Endothelial cell of umbilical vein (primary cell): ENCODE results near the gene SART1. TPM values are rescaled to one million over a fixed set of nuclear protein-coding genes. Genes with fewer than 3 reads are reported as not detected.

Experiments used
- BruUV-seq: library from RNA; stranded (reverse); fragments of 400-500 nt; replicated peaks from 2 replicates; lab custom pipeline; 2021; lab: Mats Ljungman, UMichigan
- CTCF ChIA-PET: fragments of 300-600, 350-600 bp; sonication (Branson Sonifier 250); formaldehyde crosslinking; loops from one replicate; lab custom pipeline; 2021; ENCODE audit warnings: antibody characterized with exemption, inconsistent platforms; lab: Charles Lee
- POLR2A ChIA-PET: fragments of 300-600, 350-600 bp; sonication (Branson Sonifier 250); formaldehyde crosslinking; loops from one replicate; lab custom pipeline; 2021; ENCODE audit warnings: antibody characterized with exemption, inconsistent platforms; lab: Charles Lee
- DNase-seq: peaks from one replicate; pipeline ENCODE4 v3.0.0-alpha.2; 2011; ENCODE audit warnings: low read depth, low spot score
- FAIRE-seq: peaks from 2 replicates; lab custom pipeline; 2011; peaks lifted over from hg19 to GRCh38; lab: Jason Lieb, UNC
- H2AFZ ChIP-seq: 2 replicates; pipeline ENCODE4 v1.6.0; 2012; ENCODE audit warnings: low read depth, low read length, control low read depth, inconsistent platforms
- H3K27ac ChIP-seq: 2 replicates; pipeline ENCODE4 v1.5.1; 2011; ENCODE audit warnings: low read depth, mild to moderate bottlenecking, control low read depth, low read length, moderate library complexity; ENCODE audit not compliant: insufficient read depth
- H3K27me3 ChIP-seq, 2 experiments: 2 replicates each; pipeline versions ENCODE4 v1.6.0 to v1.6.1; 2011; ENCODE audit warnings: low read length in 2 of 2, mixed read lengths in 1 of 2; ENCODE audit not compliant: control insufficient read depth in 2 of 2, insufficient read depth in 2 of 2
- H3K36me3 ChIP-seq, 2 experiments: 2 replicates in 1 of 2; 3 replicates in 1 of 2; pipeline ENCODE4 v1.5.1; 2011; ENCODE audit warnings: low read length in 2 of 2, mild to moderate bottlenecking in 1 of 2, moderate library complexity in 1 of 2; ENCODE audit not compliant: control insufficient read depth in 2 of 2, insufficient read depth in 2 of 2; ENCODE audit errors: extremely low read depth in 1 of 2
- H3K4me1 ChIP-seq: 3 replicates; pipeline ENCODE4 v1.5.1; 2011; ENCODE audit warnings: mild to moderate bottlenecking, low read length; ENCODE audit not compliant: control insufficient read depth, insufficient read depth; ENCODE audit errors: extremely low read depth
- H3K4me2 ChIP-seq: 2 replicates; pipeline ENCODE4 v1.6.1; 2011; ENCODE audit warnings: low read length, control low read depth, mixed read lengths; ENCODE audit not compliant: insufficient read depth
- H3K4me3 ChIP-seq, 3 experiments: fragments of 200-600 bp in 1 of 3; sonication (generic), shearing (Covaris generic) in 1 of 3; replicated peaks in 1 of 3; 2 replicates each; pipeline ENCODE4 v1.5.1; 2011 to 2016; ENCODE audit warnings: control low read depth in 3 of 3, low read length in 3 of 3, mild to moderate bottlenecking in 2 of 3, inconsistent platforms in 1 of 3, low read depth in 1 of 3, moderate library complexity in 1 of 3; ENCODE audit not compliant: insufficient read depth in 1 of 3
- H3K79me2 ChIP-seq: 2 replicates; pipeline ENCODE4 v1.6.0; 2012; ENCODE audit warnings: low read length, inconsistent platforms; ENCODE audit not compliant: control insufficient read depth, insufficient read depth
- H3K9ac ChIP-seq: replicated peaks from 2 replicates; pipeline ENCODE3; 2011; ENCODE audit warnings: low read length, control low read depth; ENCODE audit not compliant: insufficient read depth; ENCODE audit errors: extremely low read depth
- H3K9me1 ChIP-seq: replicated peaks from 3 replicates; pipeline ENCODE4 v1.6.0; 2011; ENCODE audit warnings: mild to moderate bottlenecking, low read length; ENCODE audit not compliant: control insufficient read depth, insufficient read depth; ENCODE audit errors: extremely low read depth
- H3K9me3 ChIP-seq: replicated peaks from 2 replicates; pipeline ENCODE4 v1.5.1; 2012; ENCODE audit warnings: low read length, inconsistent platforms; ENCODE audit not compliant: control insufficient read depth, insufficient read depth
- H4K20me1 ChIP-seq: replicated peaks from 2 replicates; pipeline ENCODE3; 2011; ENCODE audit warnings: mild to moderate bottlenecking, low read length; ENCODE audit not compliant: control insufficient read depth, insufficient read depth; ENCODE audit errors: extremely low read depth
- CTCF ChIP-seq, 2 donors: IDR thresholded peaks; 1 replicate in 1 of 2; 2 replicates in 1 of 2; pipeline ENCODE4 v1.5.1; 2011; ENCODE audit warnings: low read length in 2 of 2, mild to moderate bottlenecking in 2 of 2, moderate library complexity in 2 of 2, control low read depth in 1 of 2, inconsistent platforms in 1 of 2, low read depth in 1 of 2; ENCODE audit not compliant: insufficient read depth in 1 of 2; ENCODE audit errors: extremely low read depth in 1 of 2
- FOS ChIP-seq: IDR thresholded peaks from 2 replicates; pipeline ENCODE4 v1.6.1; 2011; ENCODE audit warnings: mild to moderate bottlenecking, low read length, moderate library complexity, borderline replicate concordance; ENCODE audit not compliant: insufficient read depth
- JUN ChIP-seq: IDR thresholded peaks from 2 replicates; pipeline ENCODE4 v1.6.1; 2011; ENCODE audit warnings: borderline replicate concordance, low read depth; ENCODE audit not compliant: insufficient read length, insufficient read depth
- MYC ChIP-seq: IDR thresholded peaks from one replicate; pipeline ENCODE4 v1.6.1; 2011; ENCODE audit warnings: mild to moderate bottlenecking, low read depth, low read length
- POLR2AphosphoS5 ChIP-seq: IDR thresholded peaks from 2 replicates; pipeline ENCODE4 v1.6.1; 2012; ENCODE audit warnings: low read depth, mild to moderate bottlenecking, control low read depth, low read length, moderate library complexity; ENCODE audit not compliant: insufficient read depth
- dilution Hi-C: fragments of 300-500 bp; cut with MboI; formaldehyde crosslinking; loops from one replicate; pipeline ENCODE4 v1.15.0; 2019; ENCODE audit warnings: low sequenced_read_pairs; ENCODE audit not compliant: extremely low pct_ligation_motif_present
- intact Hi-C: fragments of 100-400 bp; cut with micrococcal nuclease; formaldehyde crosslinking; loops from one replicate; pipeline ENCODE4 v1.10.0; 2022
- polyA plus RNA-seq, 4 experiments: library from polyadenylated mRNA; depleted of rRNA in 3 of 4; stranded (reverse) in 3 of 4; unstranded in 1 of 4; fragments of >200 nt; gene quantifications; 2 replicates each; pipeline versions ENCODE4 v1.2.1 to v1.2.3, GENCODE V29; 2011 to 2012; ENCODE audit warnings: missing spikeins in 1 of 4
- total RNA-seq: library from RNA; stranded (reverse); gene quantifications from 2 replicates; pipeline ENCODE4 v1.2.3, GENCODE V29; 2021
- TF ChIP-seq, protein P1 (sequence below): IDR thresholded peaks from 2 replicates; pipeline ENCODE4 v1.6.1; 2011; ENCODE audit not compliant: insufficient read depth, insufficient read length

The SART1 gene
- total and polyA plus RNA-seq, 2 donors (not counting 3 experiments of a cell fraction or from before 2014, with no cell fraction given) = 21.8 to 62.7 TPM

DNA sequence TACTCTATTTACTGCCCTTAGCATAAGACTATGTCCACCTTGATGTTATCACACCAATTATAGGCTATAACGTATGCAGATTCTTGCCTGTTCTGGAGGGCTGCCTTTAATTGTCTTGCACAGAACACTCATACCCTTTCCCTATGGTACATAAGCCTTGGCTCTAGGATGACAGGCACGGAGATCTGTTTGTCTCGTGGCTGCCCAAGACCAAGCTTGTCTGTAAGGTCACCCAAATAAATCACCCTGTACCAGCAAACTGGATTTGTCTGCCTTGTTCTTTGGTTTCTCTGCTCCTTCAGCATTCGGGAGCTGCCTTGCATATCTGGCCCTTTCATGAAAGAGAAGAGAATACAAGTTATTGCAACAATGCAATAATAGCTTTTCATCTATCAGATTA lies 23.8 kb upstream of the SART1 start:
- CTCF ChIA-PET = interaction anchor here (1.2 to 1.6 kb wide), 2 partner anchors 9 to 11 kb away, joined by 3 to 4 read pairs; no protein-coding TSS in a partner anchor

More for the DNA sequence above, 23.8 kb upstream of the SART1 start:
- no peaks in the 10 kb centered on the region for H4K20me1 ChIP-seq
- H3K4me2 ChIP-seq = no peak overlapping the region
- H3K79me2 ChIP-seq = no peaks in the 10 kb centered on the region
- H3K27ac ChIP-seq = no peak overlapping the region
- no peak overlapping the region for H2AFZ ChIP-seq
- BruUV-seq = no TSS peak
- TF ChIP-seq CTCF (IDR thresholded peaks at IDR 0.05; ENCODE audit: extremely low read depth in 1 of 2, insufficient read depth in 1 of 2, low read depth in 1 of 2, low read length in 2 of 2) = no peak
- TF ChIP-seq, protein P1, sequence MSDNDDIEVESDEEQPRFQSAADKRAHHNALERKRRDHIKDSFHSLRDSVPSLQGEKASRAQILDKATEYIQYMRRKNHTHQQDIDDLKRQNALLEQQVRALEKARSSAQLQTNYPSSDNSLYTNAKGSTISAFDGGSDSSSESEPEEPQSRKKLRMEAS = no peak
- TF ChIP-seq MYC = no peak
- TF ChIP-seq JUN = no peak
- no peak for TF ChIP-seq FOS
- no peak for TF ChIP-seq POLR2AphosphoS5
- dilution Hi-C loops (no loop called here), intact Hi-C loops (no loop called here)
- no peaks in the 10 kb centered on the region for H3K36me3 ChIP-seq
- H3K4me1 ChIP-seq = peaks cover 7% of the 10 kb centered on the region
- H3K9ac ChIP-seq = no peak overlapping the region
- no peak overlapping the region for H3K4me3 ChIP-seq
- DNase-seq (no peak), FAIRE-seq (no peak)
- POLR2A ChIA-PET = no interaction called here
- H3K9me1 ChIP-seq = no peaks in the 10 kb centered on the region
- H3K9me3 ChIP-seq = no peaks in the 10 kb centered on the region
- H3K27me3 ChIP-seq = peaks cover 0 to 3% of the 10 kb centered on the region in 2 experiments
